ENCODE results near the gene CHAF1A.

- TF ChIP-seq CTCF (IDR thresholded peaks at IDR 0.05), result no peak
- no peak for TF ChIP-seq POLR2A (IDR thresholded peaks at IDR 0.05)
- TF ChIP-seq POLR2AphosphoS5 (IDR thresholded peaks at IDR 0.05), result no peak
Measured at GRCh38 chr19:4429771-4430171, 27.3 kb downstream of the CHAF1A start.

Data from breast epithelium (tissue), 3 donors.